ENCODE results near the gene RRAGC.

Gene RRAGC

GRCh38 chr1:38826886-38827285, 32.7 kb downstream of the RRAGC start:
- Histone ChIP-seq H2AFZ (ENCODE audit: low read depth) (no peak overlapping the region), H4K20me1 (ENCODE audit: insufficient read depth) (no peaks in the 10 kb centered on the region), H3K27me3 (ENCODE audit: insufficient read depth, low read depth) (no peaks in the 10 kb centered on the region), H3K27ac (no peak overlapping the region), H3K9ac (no peak overlapping the region), H3K4me2 (no peak overlapping the region), H3K4me1 (ENCODE audit: low read depth, poor library complexity, severe bottlenecking) (no peaks in the 10 kb centered on the region), H3K79me2 (ENCODE audit: insufficient read depth, low read depth) (no peaks in the 10 kb centered on the region), H3K4me3 (IDR thresholded peaks at IDR 0.05; ENCODE audit: insufficient read depth, low read depth, low read length) (no peak overlapping the region), H3K36me3 (ENCODE audit: insufficient read depth) (no peaks in the 10 kb centered on the region)
- TF ChIP-seq, protein P1, sequence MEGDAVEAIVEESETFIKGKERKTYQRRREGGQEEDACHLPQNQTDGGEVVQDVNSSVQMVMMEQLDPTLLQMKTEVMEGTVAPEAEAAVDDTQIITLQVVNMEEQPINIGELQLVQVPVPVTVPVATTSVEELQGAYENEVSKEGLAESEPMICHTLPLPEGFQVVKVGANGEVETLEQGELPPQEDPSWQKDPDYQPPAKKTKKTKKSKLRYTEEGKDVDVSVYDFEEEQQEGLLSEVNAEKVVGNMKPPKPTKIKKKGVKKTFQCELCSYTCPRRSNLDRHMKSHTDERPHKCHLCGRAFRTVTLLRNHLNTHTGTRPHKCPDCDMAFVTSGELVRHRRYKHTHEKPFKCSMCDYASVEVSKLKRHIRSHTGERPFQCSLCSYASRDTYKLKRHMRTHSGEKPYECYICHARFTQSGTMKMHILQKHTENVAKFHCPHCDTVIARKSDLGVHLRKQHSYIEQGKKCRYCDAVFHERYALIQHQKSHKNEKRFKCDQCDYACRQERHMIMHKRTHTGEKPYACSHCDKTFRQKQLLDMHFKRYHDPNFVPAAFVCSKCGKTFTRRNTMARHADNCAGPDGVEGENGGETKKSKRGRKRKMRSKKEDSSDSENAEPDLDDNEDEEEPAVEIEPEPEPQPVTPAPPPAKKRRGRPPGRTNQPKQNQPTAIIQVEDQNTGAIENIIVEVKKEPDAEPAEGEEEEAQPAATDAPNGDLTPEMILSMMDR (conservative IDR thresholded peaks at IDR 0.05; ENCODE audit: low read depth, low read length) = no peak

DNA sequence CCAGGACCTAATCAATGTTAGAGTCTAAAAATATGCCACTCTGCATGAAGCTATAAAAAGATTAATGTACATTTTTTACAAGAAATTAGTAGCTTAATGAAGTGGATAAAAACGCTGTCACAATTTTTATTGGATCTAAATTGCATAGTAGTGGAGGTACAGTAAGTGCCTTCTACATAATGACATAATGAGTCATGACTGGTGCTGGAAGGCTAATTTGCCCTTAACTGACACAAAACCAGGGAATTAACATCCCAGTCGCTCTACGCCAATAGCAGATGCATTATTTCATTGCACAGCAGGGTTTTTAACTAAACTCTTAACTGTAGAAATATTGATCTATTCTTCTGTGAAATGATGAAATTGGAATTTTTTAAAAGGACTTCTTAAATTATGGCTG, 33.3 kb downstream of the RRAGC start:
- H2AFZ ChIP-seq (ENCODE audit: low read depth) = no peak overlapping the region
- H3K79me2 ChIP-seq (ENCODE audit: insufficient read depth, low read depth) = no peaks in the 10 kb centered on the region
- H3K4me2 ChIP-seq = no peak overlapping the region
- no peaks in the 10 kb centered on the region for H3K36me3 ChIP-seq (ENCODE audit: insufficient read depth)
- no peaks in the 10 kb centered on the region for H4K20me1 ChIP-seq (ENCODE audit: insufficient read depth)
- H3K4me3 ChIP-seq (IDR thresholded peaks at IDR 0.05; ENCODE audit: insufficient read depth, low read depth, low read length) = no peak overlapping the region
- no peaks in the 10 kb centered on the region for H3K4me1 ChIP-seq (ENCODE audit: low read depth, poor library complexity, severe bottlenecking)
- TF ChIP-seq, protein P1 (conservative IDR thresholded peaks at IDR 0.05; ENCODE audit: low read depth, low read length) = no peak
- H3K9ac ChIP-seq = no peak overlapping the region
- H3K27ac ChIP-seq = no peak overlapping the region
- H3K27me3 ChIP-seq (ENCODE audit: insufficient read depth, low read depth) = no peaks in the 10 kb centered on the region

DNA sequence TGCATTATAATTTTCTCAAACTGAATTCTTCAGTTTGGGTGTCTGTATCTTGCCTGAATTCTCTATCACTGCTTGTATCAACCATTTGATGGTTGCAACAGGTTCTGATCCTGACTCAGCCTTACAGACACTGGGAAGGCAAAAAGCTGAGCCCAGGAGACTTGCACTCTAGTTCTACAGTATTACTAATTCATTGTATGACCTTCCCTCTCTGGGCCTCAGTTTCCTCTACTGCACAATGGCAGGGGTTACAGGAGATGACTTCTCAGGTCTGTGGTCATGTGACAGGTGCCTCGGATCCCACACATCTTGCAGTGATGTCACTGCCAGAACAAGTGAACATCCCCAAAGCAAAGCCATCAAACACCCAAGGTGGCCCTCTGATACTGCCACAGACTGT, 38.7 kb downstream of the RRAGC start:
- TF ChIP-seq, protein P1 (conservative IDR thresholded peaks at IDR 0.05; ENCODE audit: low read depth, low read length) = no peak
- Histone ChIP-seq H2AFZ (ENCODE audit: low read depth) (no peak overlapping the region), H3K27me3 (ENCODE audit: insufficient read depth, low read depth) (no peaks in the 10 kb centered on the region), H4K20me1 (ENCODE audit: insufficient read depth) (no peaks in the 10 kb centered on the region), H3K27ac (no peak overlapping the region), H3K4me1 (ENCODE audit: low read depth, poor library complexity, severe bottlenecking) (no peaks in the 10 kb centered on the region), H3K79me2 (ENCODE audit: insufficient read depth, low read depth) (no peaks in the 10 kb centered on the region), H3K36me3 (ENCODE audit: insufficient read depth) (no peaks in the 10 kb centered on the region), H3K4me3 (IDR thresholded peaks at IDR 0.05; ENCODE audit: insufficient read depth, low read depth, low read length) (no peak overlapping the region), H3K4me2 (no peak overlapping the region), H3K9ac (no peak overlapping the region)

DNA sequence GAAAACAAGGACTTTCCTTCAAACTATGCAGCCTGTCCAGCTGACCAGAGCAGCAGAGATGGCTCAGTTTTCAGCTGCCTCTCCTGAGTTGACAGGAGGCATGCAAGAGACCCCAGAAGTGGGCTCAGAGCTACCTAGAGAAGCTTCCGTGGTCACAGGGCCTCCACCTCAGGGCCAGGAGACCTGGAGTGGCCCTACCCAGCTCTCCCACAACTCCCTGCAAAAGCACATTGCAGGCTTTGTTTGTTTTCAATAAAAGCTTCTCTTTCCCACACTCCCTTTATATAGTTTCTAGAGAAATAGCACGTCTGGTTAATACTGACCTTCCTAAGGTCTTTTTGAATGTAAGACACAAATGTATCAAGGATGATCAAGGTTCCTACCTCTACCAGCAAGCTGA, 40.1 kb downstream of the RRAGC start:
- Histone ChIP-seq H3K36me3 (ENCODE audit: insufficient read depth) (no peaks in the 10 kb centered on the region), H3K27me3 (ENCODE audit: insufficient read depth, low read depth) (no peaks in the 10 kb centered on the region), H2AFZ (ENCODE audit: low read depth) (no peak overlapping the region), H3K79me2 (ENCODE audit: insufficient read depth, low read depth) (no peaks in the 10 kb centered on the region), H3K9ac (no peak overlapping the region), H3K4me1 (ENCODE audit: low read depth, poor library complexity, severe bottlenecking) (no peaks in the 10 kb centered on the region), H3K27ac (no peak overlapping the region), H3K4me3 (IDR thresholded peaks at IDR 0.05; ENCODE audit: insufficient read depth, low read depth, low read length) (no peak overlapping the region), H4K20me1 (ENCODE audit: insufficient read depth) (no peaks in the 10 kb centered on the region), H3K4me2 (no peak overlapping the region)
- TF ChIP-seq, protein P1 (conservative IDR thresholded peaks at IDR 0.05; ENCODE audit: low read depth, low read length) = no peak
